NCI-H2171 treated with DMSO at 0.1 percent for 48 hours (cell line): ENCODE measurements around the gene CCDC191.

Source experiments
- DNase-seq: peaks from one replicate; lab custom pipeline; 2025; lab: John Stamatoyannopoulos, UW

CCDC191 gene

GRCh38 chr3:114057011-114057347 is 653 bp upstream of the CCDC191 start:
- DNase-seq, result no peak

- no peak for DNase-seq
Measured at GRCh38 chr3:114052216-114052615, 4.1 kb downstream of the CCDC191 start.

- DNase-seq, result no peak
Measured at GRCh38 chr3:114043205-114043604, 13.1 kb downstream of the CCDC191 start.

GRCh38 chr3:114035896-114036295 is 20.4 kb downstream of the CCDC191 start:
- DNase-seq, result no peak

- no peak for DNase-seq
Measured at GRCh38 chr3:114034787-114035545, 21.4 kb downstream of the CCDC191 start.

GRCh38 chr3:114034211-114034610 is 22.1 kb downstream of the CCDC191 start:
- no peak for DNase-seq

- DNase-seq, result no peak
Measured at GRCh38 chr3:114033721-114034120, 22.6 kb downstream of the CCDC191 start.

- DNase-seq, result no peak
Measured at GRCh38 chr3:114026331-114026730, 30.0 kb downstream of the CCDC191 start.

- DNase-seq, result no peak
Measured at GRCh38 chr3:114025451-114025850, 30.9 kb downstream of the CCDC191 start.

GRCh38 chr3:114022145-114022802 is 34.1 kb downstream of the CCDC191 start:
- DNase-seq, result no peak

GRCh38 chr3:114020907-114021306 is 35.4 kb downstream of the CCDC191 start:
- DNase-seq, result no peak

- no peak for DNase-seq
Measured at GRCh38 chr3:114019486-114019885, 36.8 kb downstream of the CCDC191 start.

- no peak for DNase-seq
Measured at GRCh38 chr3:114014211-114014610, 42.1 kb downstream of the CCDC191 start.

GRCh38 chr3:114011059-114011797 is 45.1 kb downstream of the CCDC191 start:
- DNase-seq, result no peak

- DNase-seq, result no peak
Measured at GRCh38 chr3:114005481-114005880, 50.8 kb downstream of the CCDC191 start.

- no peak for DNase-seq
Measured at GRCh38 chr3:113985541-113985940, 70.8 kb downstream of the CCDC191 start.

GRCh38 chr3:113983544-113983943 is 72.8 kb downstream of the CCDC191 start:
- no peak for DNase-seq

- DNase-seq, result no peak
Measured at GRCh38 chr3:113981803-113982202, 74.5 kb downstream of the CCDC191 start.

- no peak for DNase-seq
Measured at GRCh38 chr3:113979916-113980315, 76.4 kb downstream of the CCDC191 start.

- no peak for DNase-seq
Measured at GRCh38 chr3:113977822-113978221, 78.5 kb downstream of the CCDC191 start.

- DNase-seq, result peak; percentile 58
Measured at GRCh38 chr3:113968986-113969385, 87.3 kb downstream of the CCDC191 start.

- no peak for DNase-seq
Measured at GRCh38 chr3:113966172-113966571, 90.2 kb downstream of the CCDC191 start.

- no peak for DNase-seq
Measured at GRCh38 chr3:113963879-113964278, 92.4 kb downstream of the CCDC191 start.
